ENCODE results near the gene C16orf96. TPM values are rescaled to one million over a fixed set of nuclear protein-coding genes. Genes with fewer than 3 reads are reported as not detected.

The C16orf96 gene
- total RNA-seq, 1 experiment from 2014 or later = not detected

DNA sequence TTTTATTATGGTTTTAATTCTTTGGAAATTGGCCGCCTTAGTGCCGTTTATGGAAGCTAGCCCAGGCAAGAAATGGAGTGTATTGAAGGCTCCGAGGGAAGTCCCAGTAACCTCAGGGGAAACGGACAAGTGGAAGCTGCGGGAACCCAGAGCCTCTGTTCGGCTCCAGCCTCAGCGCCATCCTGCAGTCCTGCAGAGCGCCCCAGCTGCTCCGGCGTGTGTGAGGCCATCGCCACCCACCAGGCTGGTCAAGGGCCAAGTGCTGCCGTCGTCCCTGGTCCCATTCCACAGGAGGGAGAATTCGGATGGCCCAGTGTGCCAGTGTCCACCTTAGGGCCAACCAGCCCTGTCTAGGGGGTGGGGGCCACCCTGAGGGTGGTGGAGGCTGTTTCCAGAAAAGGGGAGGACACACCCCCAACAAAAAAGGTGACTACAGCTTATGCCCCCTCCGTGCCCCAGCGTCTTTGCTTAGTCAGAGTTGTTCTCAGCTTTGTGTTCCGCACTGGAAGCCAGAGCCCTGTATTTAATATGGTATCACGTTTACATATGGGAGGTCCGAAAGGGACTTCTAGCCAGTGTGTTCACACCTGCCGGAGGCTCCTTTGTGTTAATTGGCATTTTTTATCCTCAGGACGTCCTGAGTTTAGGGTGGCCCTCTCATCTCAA is 81.5 kb downstream of the C16orf96 start:
- no peaks in the 10 kb centered on the region for H3K9me3 ChIP-seq
- DNase-seq = no peak
- peaks cover 17% of the 10 kb centered on the region for H3K36me3 ChIP-seq

DNA sequence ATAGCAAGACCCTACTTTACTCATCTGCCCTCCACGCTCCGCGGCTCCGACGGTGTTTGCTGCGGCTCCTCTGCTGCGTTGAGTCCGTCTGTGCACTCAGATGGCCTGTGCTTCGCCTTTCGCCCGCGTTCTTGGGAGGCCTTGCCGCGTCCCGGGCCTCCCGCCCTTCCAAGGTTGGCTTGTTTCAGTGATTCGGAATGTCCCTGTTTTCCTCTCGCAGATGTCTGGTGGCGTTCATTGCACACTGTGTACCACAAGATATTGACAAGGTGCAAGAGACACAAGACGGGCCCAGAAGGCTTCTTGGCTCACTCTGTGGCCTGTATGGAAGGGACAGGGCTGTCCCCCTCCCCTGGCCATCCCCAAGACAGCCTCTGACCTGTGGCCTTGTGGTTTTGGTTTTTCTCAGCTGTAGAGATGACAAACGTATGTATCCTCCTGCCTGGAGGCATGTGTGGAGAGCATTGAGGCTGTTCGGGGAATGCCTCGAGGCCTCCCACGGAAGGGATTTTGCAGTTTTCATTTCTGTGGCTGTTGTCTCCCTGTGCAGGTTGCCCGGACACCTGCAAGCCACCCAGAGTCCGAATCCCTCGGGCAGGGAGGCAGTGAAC is 83.9 kb downstream of the C16orf96 start:
- no peak for DNase-seq
- no peaks in the 10 kb centered on the region for H3K9me3 ChIP-seq
- H3K36me3 ChIP-seq = peaks cover 21% of the 10 kb centered on the region
- H3K27me3 ChIP-seq = no peaks in the 10 kb centered on the region
- H3K4me3 ChIP-seq = no peak overlapping the region

More for the DNA sequence above, 81.5 kb downstream of the C16orf96 start:
- H3K27me3 ChIP-seq = no peaks in the 10 kb centered on the region
- H3K4me3 ChIP-seq = no peak overlapping the region

DNA sequence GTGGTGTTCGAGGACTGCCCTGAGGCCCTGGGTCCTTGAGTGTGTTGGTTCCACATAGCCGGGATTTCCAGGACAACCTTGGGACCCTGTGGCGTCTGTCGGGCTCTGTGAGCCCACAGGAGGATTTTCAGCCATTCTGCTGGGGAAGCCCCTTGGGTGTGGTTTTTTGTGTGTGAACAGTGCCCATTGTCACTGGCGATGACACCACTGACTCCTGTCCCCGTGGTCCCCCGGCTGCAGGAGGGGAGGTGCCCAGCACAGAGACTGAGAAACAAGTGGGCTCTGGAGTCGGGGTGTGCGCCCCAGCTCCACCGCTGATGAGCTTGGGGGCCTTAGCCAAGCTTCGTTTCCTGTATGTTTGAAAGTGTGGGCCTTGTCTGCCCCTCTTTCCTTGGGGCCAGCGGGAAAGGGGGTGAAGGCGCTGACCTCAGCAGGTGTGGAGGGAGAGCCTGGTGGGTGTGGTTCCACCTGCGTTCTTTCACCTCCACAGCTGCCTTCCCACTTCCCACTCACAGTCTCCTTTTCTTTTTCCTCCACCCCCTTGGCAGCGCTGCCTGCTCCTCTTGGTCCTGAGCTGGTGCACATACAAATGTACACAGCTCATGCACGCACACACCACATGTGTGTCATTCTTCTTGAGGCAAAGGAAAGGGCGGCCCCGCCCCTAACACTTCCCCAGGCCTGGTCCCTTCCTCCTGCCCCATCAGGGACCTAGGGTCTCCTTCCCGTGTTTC is 84.6 kb downstream of the C16orf96 start:
- Histone ChIP-seq H3K36me3 (peaks cover 25% of the 10 kb centered on the region), H3K4me3 (no peak overlapping the region), H3K9me3 (no peaks in the 10 kb centered on the region), H3K27me3 (no peaks in the 10 kb centered on the region)
- no peak for DNase-seq

DNA sequence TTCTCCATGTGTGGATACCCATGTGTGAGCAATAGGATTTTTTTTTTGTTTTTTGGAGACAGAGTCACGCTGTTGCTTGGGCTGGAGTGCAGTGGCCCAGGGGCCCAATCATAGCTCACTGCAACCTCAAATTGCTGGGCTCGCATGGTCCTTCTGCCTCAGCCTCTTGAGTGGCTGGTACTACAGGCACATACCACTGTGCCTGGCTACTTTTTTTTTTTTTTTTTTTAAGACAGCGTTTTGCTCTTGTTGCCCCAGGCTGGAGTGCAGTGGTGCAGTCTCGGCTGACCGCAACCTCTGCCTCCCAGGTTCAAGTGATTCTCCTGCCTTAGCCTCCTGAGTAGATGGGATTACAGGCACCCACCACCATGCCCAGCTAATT is 85.2 kb downstream of the C16orf96 start:
- Histone ChIP-seq H3K4me3 (no peak overlapping the region), H3K36me3 (peaks cover 28% of the 10 kb centered on the region), H3K27me3 (no peaks in the 10 kb centered on the region), H3K9me3 (no peaks in the 10 kb centered on the region)
- DNase-seq = no peak

DNA sequence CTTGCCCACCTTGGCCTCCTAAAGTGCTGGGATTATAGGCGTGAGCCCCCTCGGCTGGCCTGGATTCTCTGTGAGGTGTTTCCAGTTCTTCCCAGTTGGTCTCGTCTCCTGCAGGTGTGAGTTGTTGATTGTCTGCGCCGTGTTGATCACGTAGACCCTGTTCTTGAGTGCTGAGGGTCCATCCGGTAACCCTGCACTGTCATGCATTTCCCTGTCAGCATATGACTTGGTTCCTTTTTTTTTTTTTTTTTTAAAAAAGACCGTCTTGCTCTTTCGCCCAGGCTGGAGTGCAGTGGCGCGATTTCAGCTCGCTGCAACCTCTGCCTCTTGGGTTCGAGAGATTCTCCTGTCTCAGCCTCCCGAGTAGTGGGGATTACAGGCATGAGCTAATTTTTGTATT is 85.8 kb downstream of the C16orf96 start:
- Histone ChIP-seq H3K27me3 (no peaks in the 10 kb centered on the region), H3K9me3 (no peaks in the 10 kb centered on the region), H3K4me3 (no peak overlapping the region), H3K36me3 (peaks cover 30% of the 10 kb centered on the region)
- DNase-seq = no peak

DNA sequence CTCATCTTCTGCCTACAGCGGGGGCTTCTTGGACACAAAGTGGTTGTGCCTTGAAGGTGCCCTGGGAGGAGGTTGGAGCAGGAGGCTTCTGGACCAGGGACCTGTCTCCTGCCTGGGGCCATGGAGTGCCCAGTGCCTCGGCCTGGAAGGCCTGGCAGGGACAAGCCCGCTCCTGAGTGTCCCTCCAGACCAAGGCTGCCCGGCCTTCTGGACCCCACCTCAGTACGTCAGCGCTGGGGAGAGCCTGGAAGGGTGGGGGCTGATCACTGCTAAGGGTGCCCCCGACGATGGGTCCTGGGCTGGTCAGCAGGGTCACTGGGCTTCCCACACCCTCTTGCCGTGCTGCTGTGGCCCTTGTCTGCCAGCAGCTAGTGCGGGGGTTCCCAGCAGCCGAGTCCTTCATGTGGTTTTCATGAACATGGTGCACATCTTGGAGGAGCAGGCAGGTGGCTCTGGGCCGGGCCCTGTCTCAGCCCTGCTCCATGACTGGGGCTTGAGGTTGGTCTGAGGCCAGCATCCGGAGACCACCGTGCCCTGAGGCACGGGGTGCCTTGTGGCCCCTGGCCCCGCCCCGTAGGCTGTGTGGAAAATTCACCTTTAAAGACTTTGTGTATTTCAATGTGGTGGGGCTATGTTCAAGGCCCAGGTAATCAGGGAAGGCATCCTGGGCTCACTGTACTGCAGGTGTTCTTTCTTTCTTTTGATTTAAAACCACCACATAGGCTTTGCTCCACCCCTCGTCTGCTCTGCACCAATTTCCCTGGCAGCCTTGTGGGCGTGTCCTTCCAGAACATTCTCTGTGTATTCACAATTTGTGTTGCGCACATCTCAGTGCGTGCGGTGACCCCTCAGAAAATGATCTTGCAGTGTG is 90.9 kb downstream of the C16orf96 start:
- Histone ChIP-seq H3K4me3 (no peak overlapping the region), H3K27me3 (no peaks in the 10 kb centered on the region), H3K36me3 (peaks cover 55% of the 10 kb centered on the region), H3K9me3 (no peaks in the 10 kb centered on the region)
- DNase-seq = no peak

DNA sequence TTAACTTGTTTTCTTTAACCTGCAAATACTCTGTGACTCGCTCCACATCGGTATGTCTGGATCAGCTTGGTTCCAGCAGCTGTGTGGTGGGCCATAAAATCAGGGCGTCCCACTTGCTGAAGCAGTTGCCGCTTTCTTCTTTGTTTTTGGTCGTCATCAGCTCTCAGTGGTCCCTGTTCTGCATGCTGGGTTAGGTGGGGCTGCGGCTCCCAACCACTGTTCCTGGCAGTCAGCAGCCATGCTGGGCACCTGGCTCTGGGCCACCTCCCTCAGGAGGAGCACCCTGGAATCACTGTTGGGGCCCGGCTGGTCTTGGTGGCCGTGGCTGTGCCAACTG is 91.5 kb downstream of the C16orf96 start:
- no peaks in the 10 kb centered on the region for H3K9me3 ChIP-seq
- H3K36me3 ChIP-seq = peaks cover 55% of the 10 kb centered on the region
- no peak overlapping the region for H3K4me3 ChIP-seq
- no peak for DNase-seq
- H3K27me3 ChIP-seq = no peaks in the 10 kb centered on the region

DNA sequence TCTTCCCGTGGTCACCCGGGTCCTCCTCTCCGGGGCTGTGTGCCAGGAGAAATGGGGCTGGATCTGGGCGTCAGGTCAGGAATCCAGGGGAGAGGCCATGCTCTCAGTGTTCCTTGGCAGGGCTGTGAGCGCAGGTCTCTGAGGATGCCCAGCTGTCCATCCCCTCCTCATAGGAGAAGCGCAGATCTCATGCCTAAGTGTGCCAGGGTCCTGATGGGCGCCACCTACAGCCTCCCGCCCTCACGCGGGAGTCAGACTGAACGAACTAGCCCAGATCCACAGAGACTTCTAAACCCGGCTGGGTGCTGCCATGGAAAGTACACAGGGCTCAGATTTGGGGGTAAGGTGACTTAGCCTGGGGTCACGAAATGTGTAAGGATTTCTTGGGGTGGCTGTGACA is 92.8 kb downstream of the C16orf96 start:
- H3K36me3 ChIP-seq = peaks cover 57% of the 10 kb centered on the region
- no peak for DNase-seq
- no peaks in the 10 kb centered on the region for H3K27me3 ChIP-seq
- H3K9me3 ChIP-seq = no peaks in the 10 kb centered on the region
- no peak overlapping the region for H3K4me3 ChIP-seq

DNA sequence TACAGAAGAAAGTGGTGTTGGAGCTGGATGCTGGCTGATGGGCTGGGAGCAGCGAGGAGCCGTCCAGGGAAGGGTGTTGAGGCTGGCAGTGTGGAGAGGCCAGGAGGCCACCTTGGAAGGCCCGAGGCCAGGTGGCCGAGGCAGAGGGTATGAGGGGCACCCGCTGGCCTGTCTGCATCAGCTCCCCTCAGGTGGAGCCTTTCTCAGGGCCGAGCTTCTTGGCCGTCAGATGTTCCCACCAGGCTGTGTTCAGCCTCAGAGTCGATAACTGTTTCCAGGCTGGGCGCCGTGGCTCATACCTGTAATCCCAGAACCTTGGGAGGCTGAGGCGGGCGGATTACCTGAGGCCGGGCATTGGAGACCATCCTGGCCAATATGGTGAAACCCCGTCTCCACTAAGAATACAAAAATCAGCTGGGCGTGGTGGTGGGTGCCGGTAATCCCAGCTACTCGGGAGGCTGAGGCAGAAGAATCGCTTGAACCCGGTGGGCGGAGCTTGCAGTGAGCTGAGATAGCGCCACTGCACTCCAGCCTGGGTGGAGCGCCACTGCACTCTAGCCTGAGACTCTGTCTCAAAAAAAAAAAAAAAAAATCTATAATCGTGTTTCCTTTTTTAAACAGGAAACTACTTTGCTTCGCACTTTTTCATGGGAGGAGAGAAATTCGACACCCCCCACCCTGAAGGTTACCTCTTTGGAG is 93.8 kb downstream of the C16orf96 start:
- H3K27me3 ChIP-seq = no peaks in the 10 kb centered on the region
- no peaks in the 10 kb centered on the region for H3K9me3 ChIP-seq
- H3K36me3 ChIP-seq = peaks cover 56% of the 10 kb centered on the region
- no peak for DNase-seq
- no peak overlapping the region for H3K4me3 ChIP-seq

Other genes starting within 250 kb of the C16orf96 start
- 0.22 and 2.1 TPM in 2 replicates for gene GLIS2, start 240.3 kb upstream of the C16orf96 start, total RNA-seq (2014; rRNA removed; shearing (Covaris generic); ENCODE audit: low replicate concordance)
- 84.1 and 105 TPM in 2 replicates for gene PAM16, start 205.0 kb upstream of the C16orf96 start, total RNA-seq (2014; rRNA removed; shearing (Covaris generic); ENCODE audit: low replicate concordance)
- gene VASN, start 184.5 kb upstream of the C16orf96 start, total RNA-seq (2014; rRNA removed; shearing (Covaris generic); ENCODE audit: low replicate concordance) = 55.7 and 68.7 TPM in 2 replicates
- 7.5 and 9.2 TPM in 2 replicates for gene CORO7, start 139.7 kb upstream of the C16orf96 start, total RNA-seq (2014; rRNA removed; shearing (Covaris generic); ENCODE audit: low replicate concordance)
- gene DNAJA3, start 130.5 kb upstream of the C16orf96 start, total RNA-seq (2014; rRNA removed; shearing (Covaris generic); ENCODE audit: low replicate concordance) = 125 and 127 TPM in 2 replicates
- 19.6 and 47.3 TPM in 2 replicates for gene NMRAL1, start 81.7 kb upstream of the C16orf96 start, total RNA-seq (2014; rRNA removed; shearing (Covaris generic); ENCODE audit: low replicate concordance)
- gene HMOX2, start 79.9 kb upstream of the C16orf96 start, total RNA-seq (2014; rRNA removed; shearing (Covaris generic); ENCODE audit: low replicate concordance) = 62.7 and 107 TPM in 2 replicates
- 4.0 and 8.8 TPM in 2 replicates for gene CDIP1, start 17.6 kb upstream of the C16orf96 start, total RNA-seq (2014; rRNA removed; shearing (Covaris generic); ENCODE audit: low replicate concordance)
- 18.7 and 29.4 TPM in 2 replicates for gene UBALD1, start 58.5 kb downstream of the C16orf96 start, total RNA-seq (2014; rRNA removed; shearing (Covaris generic); ENCODE audit: low replicate concordance)
- 8.3 and 13.8 TPM in 2 replicates for gene MGRN1, start 68.5 kb downstream of the C16orf96 start, total RNA-seq (2014; rRNA removed; shearing (Covaris generic); ENCODE audit: low replicate concordance)
- gene NUDT16L1, start 137.2 kb downstream of the C16orf96 start, total RNA-seq (2014; rRNA removed; shearing (Covaris generic); ENCODE audit: low replicate concordance) = 61.9 and 65.8 TPM in 2 replicates
- gene ANKS3, start 177.9 kb downstream of the C16orf96 start, total RNA-seq (2014; rRNA removed; shearing (Covaris generic); ENCODE audit: low replicate concordance) = 23.6 and 25.8 TPM in 2 replicates
- 2.8 and 3.4 TPM in 2 replicates for gene DNAAF8, start 178.2 kb downstream of the C16orf96 start, total RNA-seq (2014; rRNA removed; shearing (Covaris generic); ENCODE audit: low replicate concordance)
- gene ZNF500, start 210.8 kb downstream of the C16orf96 start, total RNA-seq (2014; rRNA removed; shearing (Covaris generic); ENCODE audit: low replicate concordance) = 10.4 and 13.3 TPM in 2 replicates
- gene SEPTIN12, start 232.0 kb downstream of the C16orf96 start, total RNA-seq (2014; rRNA removed; shearing (Covaris generic); ENCODE audit: low replicate concordance) = not detected in 2 replicates
- not detected in 2 replicates for gene SMIM22, start 239.0 kb downstream of the C16orf96 start, total RNA-seq (2014; rRNA removed; shearing (Covaris generic); ENCODE audit: low replicate concordance)
- gene ROGDI, start 246.3 kb downstream of the C16orf96 start, total RNA-seq (2014; rRNA removed; shearing (Covaris generic); ENCODE audit: low replicate concordance) = 7.7 and 29.1 TPM in 2 replicates